HG02870 (cell line): ENCODE results near the gene BAK1.
"Not testable (repeated sequence)": the region's sequence is repeated elsewhere in the genome, so short reads cannot be mapped to it uniquely, and the experiment has no call there.

ENCODE experiments used
- ATAC-seq: cut with Tn5 transposase; IDR thresholded peaks from one replicate; pipeline ENCODE4 v1.9.1; 2021; ENCODE audit warnings: mild to moderate bottlenecking, moderate library complexity; ENCODE audit not compliant: unreplicated experiment

Gene BAK1

GRCh38 chr6:33609019-33609418 lies 28.9 kb upstream of the BAK1 start:
- ATAC-seq = no peak

DNA sequence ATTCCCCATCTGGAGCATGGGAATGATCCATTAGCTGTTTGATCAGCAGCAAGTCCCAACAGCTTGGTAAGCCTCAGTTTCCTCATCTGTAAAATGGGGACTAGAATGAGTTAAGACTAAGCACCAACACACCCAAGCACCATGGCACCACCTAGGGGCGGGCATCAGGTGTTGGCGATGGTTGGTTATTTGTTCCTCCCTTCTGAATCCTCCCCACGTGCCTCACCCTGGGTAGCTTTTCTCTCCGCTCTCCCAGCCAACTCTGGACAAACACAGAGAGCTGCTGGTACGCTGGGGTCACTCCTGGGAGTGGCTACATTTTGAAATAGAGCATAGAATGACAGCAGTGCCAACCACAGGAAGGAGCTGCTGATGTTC lies 27.7 kb upstream of the BAK1 start:
- no peak for ATAC-seq

DNA sequence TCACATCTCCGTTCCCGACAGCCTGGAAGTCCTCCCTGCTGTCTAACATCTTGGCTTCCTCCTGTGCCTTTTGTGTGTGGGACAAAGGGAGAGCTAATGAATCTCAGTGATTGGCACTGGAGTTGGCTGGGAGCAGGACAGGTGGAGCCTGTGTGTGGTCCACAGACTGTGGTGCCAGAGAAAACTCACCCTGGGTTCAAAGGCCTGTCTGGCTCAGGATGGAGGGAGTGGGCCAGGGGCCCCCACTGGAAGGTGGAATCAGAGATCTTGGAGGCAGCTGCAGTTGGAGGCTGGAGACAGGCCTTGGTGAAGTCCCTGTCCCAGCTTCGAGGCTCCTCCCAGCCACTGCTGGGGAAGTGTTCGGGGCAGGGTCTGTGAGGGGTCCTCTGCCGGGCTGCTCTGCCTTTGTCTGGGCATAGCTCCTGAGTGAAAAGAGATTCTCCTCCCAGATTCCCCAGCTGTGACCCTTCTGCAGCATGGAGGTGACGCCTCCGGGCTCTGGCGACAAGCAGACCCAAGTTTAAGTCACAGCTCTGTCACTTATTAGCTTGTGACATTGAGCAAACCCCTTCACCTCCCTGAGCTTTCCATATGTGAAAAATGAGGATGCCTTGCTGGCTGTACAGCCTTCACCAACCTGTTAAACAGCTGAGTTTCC lies 27.2 kb upstream of the BAK1 start:
- no peak for ATAC-seq

DNA sequence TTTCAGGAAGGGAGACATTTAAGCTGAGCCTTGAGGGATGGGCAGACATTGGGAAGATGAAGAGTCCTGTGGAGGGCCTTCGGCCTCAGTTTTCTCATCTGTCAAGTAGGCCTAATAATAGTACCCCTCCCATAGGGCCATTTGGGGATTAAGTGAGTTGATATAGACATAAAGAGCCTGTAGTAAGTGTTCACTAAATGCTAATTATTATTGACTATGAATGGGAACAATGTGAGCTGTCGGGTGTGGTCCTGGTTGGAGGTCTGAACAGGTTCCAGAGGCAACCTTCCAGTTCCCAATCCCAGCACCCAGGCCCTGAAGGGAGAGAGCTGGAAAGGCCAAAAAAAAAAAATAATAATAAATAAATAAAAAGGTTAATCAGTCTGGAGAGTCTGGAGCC lies 26.6 kb upstream of the BAK1 start:
- no peak for ATAC-seq

DNA sequence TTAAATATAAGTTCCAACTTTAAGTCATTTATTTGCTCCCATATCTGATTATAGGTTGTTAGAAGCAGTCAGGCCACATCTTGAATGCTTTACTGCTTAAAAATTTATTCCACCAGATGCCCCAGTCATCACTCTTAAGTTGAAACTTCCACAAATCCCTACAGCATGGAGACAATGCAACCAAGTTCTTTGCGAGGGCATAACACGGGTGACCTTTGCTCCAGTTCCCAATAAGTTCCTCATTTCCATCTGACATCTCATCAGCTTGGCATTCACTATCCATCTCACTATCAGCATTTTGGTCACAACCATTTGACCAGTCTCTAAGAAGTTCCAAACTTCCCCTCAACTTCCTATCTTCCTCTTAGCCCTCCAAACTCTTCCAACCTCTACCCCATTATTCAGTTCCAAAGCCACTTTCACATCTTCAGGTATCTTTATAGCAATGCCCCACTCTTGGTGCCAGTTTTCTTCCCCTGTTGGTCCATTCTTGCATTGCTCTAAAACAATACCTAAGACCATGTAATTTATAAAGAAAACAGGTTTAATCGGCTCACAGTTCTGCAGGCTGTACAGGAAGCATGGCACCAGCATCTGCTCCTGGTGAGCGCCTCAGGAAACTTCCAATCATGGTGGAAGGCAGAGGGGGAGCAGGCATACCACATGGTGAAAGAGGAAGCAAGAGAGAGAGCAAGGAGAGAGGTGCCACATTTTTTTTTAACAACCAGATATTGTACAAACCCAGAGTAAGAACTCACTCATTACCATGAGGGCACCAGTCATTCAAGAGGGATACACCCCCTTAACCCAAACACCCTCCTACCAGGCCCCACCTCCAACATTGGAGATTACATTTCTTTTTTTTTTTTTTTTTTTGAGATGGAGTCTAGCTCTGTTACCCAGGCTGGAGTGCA lies 25.1 kb upstream of the BAK1 start:
- no peak for ATAC-seq

DNA sequence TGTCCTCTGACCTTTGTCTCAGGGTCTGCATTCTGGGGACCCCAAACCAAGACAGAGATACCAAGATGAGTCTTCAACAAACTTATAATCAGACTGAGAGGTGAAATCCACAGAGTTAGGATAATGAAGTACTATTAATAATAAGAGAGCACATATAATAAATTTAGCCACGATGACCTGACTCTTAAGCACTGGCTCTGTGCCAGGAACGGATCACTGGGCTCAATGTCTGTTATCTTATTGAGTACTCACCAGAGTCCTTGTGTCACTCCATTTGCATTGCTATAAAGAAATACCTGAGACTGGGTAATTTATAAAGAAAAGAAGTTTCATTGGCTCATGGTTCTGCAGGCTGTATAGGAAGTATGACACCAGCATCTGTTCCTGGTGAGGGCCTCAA lies 22.1 kb upstream of the BAK1 start:
- ATAC-seq = no peak

GRCh38 chr6:33600761-33601160 lies 20.7 kb upstream of the BAK1 start:
- no peak for ATAC-seq

DNA sequence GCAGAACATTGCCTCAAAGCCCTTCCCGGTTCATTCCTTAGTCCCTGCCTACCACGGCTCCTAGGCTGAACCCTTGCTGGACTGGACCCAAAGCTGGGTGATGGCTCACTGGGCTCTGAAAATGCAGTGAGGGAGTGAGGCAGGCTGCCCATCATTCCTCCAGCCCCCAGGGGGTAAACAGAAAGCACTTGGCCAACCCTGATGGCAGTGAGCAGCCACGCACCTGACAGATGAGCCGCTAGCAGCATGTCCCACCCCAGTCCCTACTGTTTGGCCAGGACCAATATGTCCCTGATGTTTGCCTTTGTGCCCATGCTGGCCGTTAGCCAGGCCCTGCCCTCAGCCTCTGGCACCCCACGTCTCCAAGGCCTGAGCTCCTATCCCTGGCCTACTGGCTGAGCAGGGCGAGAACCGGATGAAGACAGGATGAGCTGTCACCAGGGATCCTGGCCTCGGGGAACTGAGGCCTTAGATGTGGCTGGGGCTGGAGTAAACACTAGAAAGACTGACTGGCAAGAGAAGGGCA lies 19.4 kb upstream of the BAK1 start:
- no peak for ATAC-seq

- no peak for ATAC-seq
Observed at GRCh38 chr6:33597551-33598322, 17.7 kb upstream of the BAK1 start.

DNA sequence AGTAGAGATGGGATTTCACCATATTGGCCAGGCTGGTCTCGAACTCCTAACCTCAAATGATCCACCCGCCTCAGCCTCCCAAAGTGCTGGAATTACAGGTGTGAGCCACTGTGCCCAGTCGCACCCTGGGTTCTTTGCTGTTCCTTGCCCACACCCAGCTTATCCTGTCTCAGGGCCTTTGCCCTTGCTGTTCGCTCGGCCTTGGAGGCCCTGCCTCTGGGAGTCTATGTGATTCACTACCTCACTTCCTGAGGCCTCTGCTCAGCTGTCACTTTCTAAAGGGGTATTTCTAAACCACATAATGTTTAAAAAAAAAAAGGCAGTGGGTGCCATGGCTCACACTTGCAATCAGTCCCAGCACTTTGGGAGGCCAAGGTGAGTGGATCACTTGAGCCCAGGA lies 16.8 kb upstream of the BAK1 start:
- not testable (repeated sequence) for ATAC-seq

GRCh38 chr6:33595001-33595846 lies 15.1 kb upstream of the BAK1 start:
- no peak for ATAC-seq

DNA sequence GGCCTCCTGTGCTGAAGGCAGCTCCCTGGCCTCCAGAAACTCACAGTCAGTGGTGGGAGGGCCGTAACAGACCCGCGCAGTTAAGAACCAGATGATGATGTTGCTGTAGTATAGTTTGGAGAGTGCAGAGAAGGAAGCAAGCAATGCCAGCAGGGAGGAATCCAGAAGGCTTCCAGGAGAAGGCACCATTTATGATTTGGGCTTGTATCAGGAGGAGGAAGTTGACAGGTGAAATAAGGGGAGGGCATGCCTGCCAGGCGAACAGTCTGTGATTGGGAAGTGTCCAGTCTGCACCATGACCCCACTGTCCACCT lies 13.3 kb upstream of the BAK1 start:
- no peak for ATAC-seq

- ATAC-seq = no peak
Observed at GRCh38 chr6:33592595-33593413, 12.7 kb upstream of the BAK1 start.

DNA sequence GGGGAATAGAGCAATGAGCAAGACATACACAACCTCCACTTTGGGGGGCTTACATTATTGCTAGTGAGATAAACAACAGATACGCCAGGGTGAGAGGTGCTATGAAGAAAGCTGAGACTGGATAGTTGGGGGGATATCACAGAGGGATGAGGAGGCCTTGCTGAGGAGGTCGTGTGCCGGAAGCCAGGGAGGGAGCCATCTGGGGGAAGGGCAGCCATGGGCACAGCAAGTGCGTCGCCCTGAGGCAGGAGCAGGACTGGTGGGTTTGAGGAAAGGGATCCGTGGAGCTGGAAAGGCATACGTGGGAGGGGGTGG lies 12.2 kb upstream of the BAK1 start:
- ATAC-seq = no peak

GRCh38 chr6:33591424-33592032 lies 11.5 kb upstream of the BAK1 start:
- ATAC-seq = no peak

DNA sequence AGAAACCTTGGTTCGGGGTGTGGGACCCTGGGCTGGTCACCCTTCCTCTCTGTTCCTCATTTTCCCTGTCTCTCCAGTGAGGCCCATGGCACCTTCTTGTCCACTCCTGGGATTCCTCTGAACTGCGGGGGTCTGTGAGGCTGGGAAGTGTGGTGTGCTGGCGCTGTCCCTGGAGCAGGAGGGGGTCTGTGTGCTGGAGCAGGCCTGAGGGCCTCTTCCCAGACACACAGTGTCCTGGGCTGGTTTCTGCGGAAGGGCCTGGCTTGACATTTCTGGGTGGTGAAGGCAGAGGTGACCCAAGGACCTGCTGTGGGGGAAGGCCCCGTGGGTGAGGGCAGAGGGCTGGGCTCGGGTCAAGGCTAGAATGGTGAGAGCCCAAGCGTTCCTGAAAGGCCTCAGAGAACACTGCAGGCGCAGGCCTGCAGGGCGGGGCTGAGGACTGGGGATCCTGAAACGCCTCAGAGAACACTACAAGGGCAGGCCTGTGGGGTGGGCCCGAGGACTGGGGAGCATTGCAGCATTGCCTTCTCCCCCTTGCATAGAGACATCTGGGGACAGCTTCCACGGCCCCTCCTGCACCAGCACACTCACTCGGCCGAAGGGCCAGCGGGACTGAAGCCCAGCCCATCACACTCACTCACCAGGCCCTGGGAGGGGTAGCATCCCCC lies 10.6 kb upstream of the BAK1 start:
- no peak for ATAC-seq

- no peak for ATAC-seq
Observed at GRCh38 chr6:33589731-33590530, 9.9 kb upstream of the BAK1 start.

DNA sequence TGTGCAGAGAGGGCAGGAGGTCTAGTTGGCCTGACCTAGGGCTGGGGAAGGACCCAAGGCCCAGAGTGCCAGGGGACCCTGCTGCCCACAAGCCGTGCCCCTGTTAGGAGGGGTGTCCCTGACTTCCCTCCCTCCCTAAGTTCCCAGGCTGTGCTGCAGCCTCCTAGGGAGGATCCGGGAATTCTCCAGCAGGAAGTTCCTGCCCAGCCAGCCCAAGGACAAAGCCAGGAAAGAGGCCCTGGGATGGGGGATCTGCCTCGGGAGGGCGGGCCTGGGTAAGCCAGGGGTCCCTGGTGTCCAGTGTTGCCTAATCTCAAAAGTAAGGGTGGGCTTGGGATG lies 9.3 kb upstream of the BAK1 start:
- ATAC-seq = no peak
